Neural progenitor cell (in vitro differentiated cells): Measurements from ENCODE around the gene FOXE1.

Experiments
- EZH2 ChIP-seq: fragments of 200-600 bp; sonication (generic); IDR thresholded peaks from 2 replicates; pipeline ENCODE4 v1.6.1; 2017; ENCODE audit warnings: antibody characterized with exemption, mild to moderate bottlenecking, moderate library complexity
- TF ChIP-seq, protein P1 (sequence below): fragments of 200-600 bp; sonication (generic); IDR thresholded peaks from 2 replicates; pipeline ENCODE4 v1.5.1; 2017; ENCODE audit warnings: antibody characterized with exemption, mild to moderate bottlenecking

DNA sequence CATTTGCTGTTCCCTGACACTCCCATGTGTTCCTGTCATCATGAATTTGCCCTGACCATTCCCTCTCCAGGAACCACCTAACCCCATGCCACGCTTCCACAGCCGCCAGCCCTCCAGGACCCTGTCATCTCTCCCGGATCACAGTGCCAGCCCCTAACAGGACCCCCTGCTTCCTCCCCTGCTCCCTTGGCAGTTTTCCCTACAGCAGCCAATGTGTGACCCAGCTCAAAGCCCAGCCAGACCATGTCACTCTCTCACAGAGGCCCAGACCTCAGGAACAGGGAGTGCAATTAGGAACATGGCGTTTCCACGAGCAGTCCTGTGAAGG is 8.1 kb downstream of the FOXE1 start:
- TF ChIP-seq, protein P1, sequence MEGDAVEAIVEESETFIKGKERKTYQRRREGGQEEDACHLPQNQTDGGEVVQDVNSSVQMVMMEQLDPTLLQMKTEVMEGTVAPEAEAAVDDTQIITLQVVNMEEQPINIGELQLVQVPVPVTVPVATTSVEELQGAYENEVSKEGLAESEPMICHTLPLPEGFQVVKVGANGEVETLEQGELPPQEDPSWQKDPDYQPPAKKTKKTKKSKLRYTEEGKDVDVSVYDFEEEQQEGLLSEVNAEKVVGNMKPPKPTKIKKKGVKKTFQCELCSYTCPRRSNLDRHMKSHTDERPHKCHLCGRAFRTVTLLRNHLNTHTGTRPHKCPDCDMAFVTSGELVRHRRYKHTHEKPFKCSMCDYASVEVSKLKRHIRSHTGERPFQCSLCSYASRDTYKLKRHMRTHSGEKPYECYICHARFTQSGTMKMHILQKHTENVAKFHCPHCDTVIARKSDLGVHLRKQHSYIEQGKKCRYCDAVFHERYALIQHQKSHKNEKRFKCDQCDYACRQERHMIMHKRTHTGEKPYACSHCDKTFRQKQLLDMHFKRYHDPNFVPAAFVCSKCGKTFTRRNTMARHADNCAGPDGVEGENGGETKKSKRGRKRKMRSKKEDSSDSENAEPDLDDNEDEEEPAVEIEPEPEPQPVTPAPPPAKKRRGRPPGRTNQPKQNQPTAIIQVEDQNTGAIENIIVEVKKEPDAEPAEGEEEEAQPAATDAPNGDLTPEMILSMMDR = no peak
- no peak for TF ChIP-seq EZH2
